K562 (cell line): Measurements from ENCODE around the gene CAPZB. TPM values are rescaled to one million over a fixed set of nuclear protein-coding genes. Genes with fewer than 3 reads are reported as not detected.

Experiments
- ATAC-seq: fragments of 200-7000 bp; cut with Tn5 transposase; 3 replicates; pipeline ENCODE4 v1.9.1; 2020; ENCODE audit warnings: moderate library complexity
- BruUV-seq: library from RNA; stranded (reverse); fragments of 400-500 nt; replicated peaks from 2 replicates; lab custom pipeline; 2021; lab: Mats Ljungman, UMichigan
- CTCF ChIA-PET: fragments of 300-600 bp; formaldehyde crosslinking; extraction: SDS; loops from one replicate; lab custom pipeline; 2021; ENCODE audit warnings: low intra/inter-chr PET ratio; lab: Yijun Ruan, JAX
- POLR2A ChIA-PET: fragments of 300-600, 350-650 bp; sonication (Branson Sonifier 250); formaldehyde crosslinking; extraction: SDS; loops from one replicate; lab custom pipeline; 2021; ENCODE audit warnings: antibody characterized with exemption, inconsistent platforms; lab: Yijun Ruan, JAX
- DNase-seq, 4 experiments: peaks; one replicate each; pipeline versions ENCODE4 v3.0.0 to v3.0.0-alpha.2; 2011 to 2018; ENCODE audit warnings: low spot score in 3 of 4, mixed read lengths in 3 of 4; ENCODE audit errors: extremely low read depth in 1 of 4
- FAIRE-seq: peaks from 2 replicates; lab custom pipeline; 2011; peaks lifted over from hg19 to GRCh38; lab: Jason Lieb, UNC
- H2AFZ ChIP-seq: 2 replicates; pipeline ENCODE4 v1.6.0; 2011; ENCODE audit warnings: low read depth, low read length, control low read depth, inconsistent platforms
- H3K27ac ChIP-seq: fragments of 200-600 bp; 3 replicates; pipeline ENCODE4 v1.8.0; 2011; ENCODE audit warnings: low read depth, mild to moderate bottlenecking, control low read depth, inconsistent platforms, low read length, moderate library complexity, mixed read lengths; ENCODE audit errors: extremely low read depth
- H3K27me3 ChIP-seq, 2 experiments: fragments of 300-600 bp in 1 of 2; 2 replicates in 1 of 2; 3 replicates in 1 of 2; pipeline versions ENCODE4 v1.6.0 to v1.8.0; 2011; ENCODE audit warnings: inconsistent platforms in 2 of 2, low read length in 2 of 2, mild to moderate bottlenecking in 1 of 2, mixed read lengths in 1 of 2, moderate library complexity in 1 of 2; ENCODE audit not compliant: control insufficient read depth in 2 of 2, insufficient read depth in 2 of 2
- H3K36me3 ChIP-seq: fragments of 300-600 bp; 3 replicates; pipeline ENCODE4 v1.8.0; 2011; ENCODE audit warnings: mild to moderate bottlenecking, low read length, inconsistent platforms; ENCODE audit not compliant: control insufficient read depth, insufficient read depth
- H3K4me1 ChIP-seq, 2 experiments: fragments of 200-600 bp in 1 of 2; replicated peaks in 1 of 2; 2 replicates in 1 of 2; 3 replicates in 1 of 2; pipeline versions ENCODE4 v1.5.1 to v1.8.0; 2011; ENCODE audit warnings: inconsistent platforms in 2 of 2, low read length in 2 of 2, mild to moderate bottlenecking in 1 of 2, mixed read lengths in 1 of 2, moderate library complexity in 1 of 2; ENCODE audit not compliant: control insufficient read depth in 2 of 2, insufficient read depth in 2 of 2
- H3K4me2 ChIP-seq: 2 replicates; pipeline ENCODE4 v1.6.1; 2011; ENCODE audit warnings: low read length, control low read depth, inconsistent platforms, mixed read lengths; ENCODE audit not compliant: insufficient read depth
- H3K4me3 ChIP-seq: fragments of 200-600 bp; sonication (generic), shearing (Covaris generic); 2 replicates; pipeline ENCODE4 v1.5.1; 2016; ENCODE audit warnings: control low read depth, inconsistent platforms
- H3K79me2 ChIP-seq: fragments of 200-600 bp; 3 replicates; pipeline ENCODE4 v1.8.0; 2011; ENCODE audit warnings: low read length, inconsistent platforms; ENCODE audit not compliant: control insufficient read depth, insufficient read depth
- H3K9ac ChIP-seq, 2 experiments: 2 replicates each; pipeline versions ENCODE4 v1.6.0 to v1.6.1; 2011; ENCODE audit warnings: low read depth in 2 of 2, low read length in 2 of 2, control low read depth in 1 of 2, inconsistent platforms in 1 of 2, mild to moderate bottlenecking in 1 of 2, mixed read lengths in 1 of 2; ENCODE audit not compliant: insufficient read depth in 1 of 2
- H3K9me1 ChIP-seq: one replicate; pipeline ENCODE4 v1.6.0; 2011; ENCODE audit warnings: inconsistent platforms, mild to moderate bottlenecking, low read length, moderate library complexity; ENCODE audit not compliant: control insufficient read depth, insufficient read depth
- H3K9me3 ChIP-seq: replicated peaks from 2 replicates; pipeline ENCODE4 v1.5.1; 2011; ENCODE audit warnings: low read depth, low read length, inconsistent platforms; ENCODE audit not compliant: control insufficient read depth, insufficient read depth
- H4K20me1 ChIP-seq: replicated peaks from 2 replicates; pipeline ENCODE4 v1.6.1; 2011; ENCODE audit warnings: low read length, inconsistent platforms, mixed read lengths; ENCODE audit not compliant: control insufficient read depth, insufficient read depth
- BCL6 ChIP-seq: fragments of 250-450 bp; sonication (Bioruptor Pico); IDR thresholded peaks from 2 replicates; pipeline ENCODE4 v1.4.0; 2020
- CREB1 ChIP-seq, 2 experiments: sonication (generic) in 1 of 2; formaldehyde crosslinking in 1 of 2; IDR thresholded peaks; 2 replicates each; pipeline versions ENCODE4 v1.6.1 to v1.8.0; 2012 to 2022; ENCODE audit warnings: inconsistent platforms in 1 of 2, mild to moderate bottlenecking in 1 of 2, missing genetic modification reagents in 1 of 2, moderate library complexity in 1 of 2
- KDM2B ChIP-seq: fragments of 250-450 bp; sonication (Bioruptor Pico); IDR thresholded peaks from 2 replicates; pipeline ENCODE4 v1.8.0; 2021; ENCODE audit warnings: mild to moderate bottlenecking, moderate library complexity
- KDM5B ChIP-seq: fragments of 200-600 bp; sonication (generic); IDR thresholded peaks from 2 replicates; pipeline ENCODE4 v1.6.1; 2012; ENCODE audit warnings: low read depth, mild to moderate bottlenecking, moderate library complexity, low read length, control low read depth, inconsistent platforms; ENCODE audit not compliant: insufficient replicate concordance
- PPARD ChIP-seq: fragments of 250-450 bp; sonication (Bioruptor Pico); IDR thresholded peaks from 2 replicates; pipeline ENCODE4 v1.8.0; 2022; ENCODE audit warnings: inconsistent platforms, mild to moderate bottlenecking, moderate library complexity
- RBBP5 ChIP-seq: fragments of 200-600 bp; sonication (generic); IDR thresholded peaks from 2 replicates; pipeline ENCODE4 v1.6.1; 2012; ENCODE audit warnings: borderline replicate concordance, mild to moderate bottlenecking, low read length, control low read depth, inconsistent platforms; ENCODE audit not compliant: insufficient read depth, poor library complexity, severe bottlenecking
- SRSF9 ChIP-seq: fragments of 200-400 bp; formaldehyde crosslinking; IDR thresholded peaks from 2 replicates; pipeline ENCODE4 v1.6.1; 2017; ENCODE audit warnings: low read depth, low read length, borderline replicate concordance
- TEAD4 ChIP-seq, 2 experiments: sonication (generic) in 1 of 2; formaldehyde crosslinking in 1 of 2; IDR thresholded peaks; 2 replicates each; pipeline versions ENCODE4 v1.6.1 to v1.8.0; 2012 to 2022; ENCODE audit warnings: borderline replicate concordance in 1 of 2, inconsistent platforms in 1 of 2, low read length in 1 of 2, mild to moderate bottlenecking in 1 of 2, missing genetic modification reagents in 1 of 2
- ZNF140 ChIP-seq: fragments of 250-450 bp; sonication (Bioruptor Pico); IDR thresholded peaks from 2 replicates; pipeline ENCODE4 v1.8.0; 2021; ENCODE audit warnings: moderate library complexity, mild to moderate bottlenecking, inconsistent platforms
- ZNF263 ChIP-seq: sonication (generic); formaldehyde crosslinking; IDR thresholded peaks from 2 replicates; pipeline ENCODE4 v1.8.0; 2022; ENCODE audit warnings: mild to moderate bottlenecking, missing genetic modification reagents, borderline replicate concordance
- WGBS: fragments of 100-300 bp; shearing (Covaris generic); methylation state at CpG from one replicate; pipeline ENCODE4 v1.1.6; 2016; ENCODE audit warnings: low coverage, mixed read lengths; ENCODE audit not compliant: insufficient coverage; ENCODE audit errors: missing lambda C conversion rate; 5-methylcytosine and 5-hydroxymethylcytosine counted together
- in situ Hi-C: fragments of 300-500 bp; cut with MboI; formaldehyde crosslinking; loops from 4 replicates; pipeline ENCODE4 v1.15.0; 2018; ENCODE audit warnings: inconsistent platforms, mixed read lengths
- intact Hi-C: fragments of 100-400 bp; cut with micrococcal nuclease; formaldehyde crosslinking; loops from 2 replicates; pipeline ENCODE4 v1.14.2; 2022
- polyA plus RNA-seq, 8 experiments: library from polyadenylated mRNA; depleted of rRNA in 4 of 8; stranded (reverse) in 5 of 8; unstranded in 3 of 8; fragments of >200 nt; fragmentation: Nextera tagmentation in 2 of 8; fragmentation: Illumina TruSeq in 1 of 8; extraction: Ambion mirVana in 2 of 8; extraction: Trizol in 1 of 8; gene quantifications; 2 replicates each; pipeline versions ENCODE4 v1.2.1 to v1.2.3, GENCODE V29; 2011 to 2014; ENCODE audit warnings: inconsistent platforms in 1 of 8, missing spikeins in 1 of 8
- total RNA-seq, 7 experiments: library from RNA; depleted of rRNA in 6 of 7; stranded (reverse); fragments of >200 nt in 6 of 7; fragmentation: Illumina TruSeq in 2 of 7; extraction: Trizol in 2 of 7; gene quantifications; 2 replicates each; pipeline versions ENCODE4 v1.2.1 to v1.2.3, GENCODE V29; 2011 to 2021; ENCODE audit warnings: low replicate concordance in 1 of 7
- TF ChIP-seq, protein P1 (sequence below): fragments of 200-400 bp; formaldehyde crosslinking; IDR thresholded peaks from 2 replicates; pipeline ENCODE4 v1.6.1; 2017; ENCODE audit warnings: mild to moderate bottlenecking, low read depth, low read length, moderate library complexity

CAPZB gene
- total and polyA plus RNA-seq, 9 of the 15 experiments (the other 6 are each of a cell fraction or from before 2014, with no cell fraction given) = 57.6 to 297 (median 125) TPM

DNA sequence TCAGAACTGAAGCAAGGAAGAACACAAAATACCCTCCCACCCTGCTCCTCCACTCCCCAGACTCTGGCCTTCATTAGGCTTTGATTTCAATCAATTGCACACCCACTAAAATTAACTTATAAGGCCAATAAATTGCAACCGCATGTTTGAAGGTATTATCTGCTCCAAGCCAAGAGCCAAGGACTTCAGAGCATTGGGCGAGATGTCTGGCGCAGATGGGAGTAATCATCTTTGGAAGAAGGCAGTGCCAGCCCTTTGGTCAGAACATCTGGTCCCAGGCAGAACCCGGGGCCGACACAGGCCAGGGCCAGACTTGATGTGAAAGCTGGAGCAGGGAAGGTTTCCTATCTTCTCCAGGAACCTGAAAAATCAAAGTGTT is 113.2 kb downstream of the CAPZB start:
- 89% methylated on average over 5 of the region's 5 CpGs for WGBS
- TF ChIP-seq CREB1 (IDR thresholded peaks at IDR 0.05) (no peak), CREB1 (CRISPR knock-in tag; IDR thresholded peaks at IDR 0.05) (no peak)
- in situ Hi-C loops (no loop called here), intact Hi-C loops (no loop called here)
- H3K36me3 ChIP-seq = peaks cover 32% of the 10 kb centered on the region; the same call in 2 of the 3 replicates
- no peaks in the 10 kb centered on the region for H3K79me2 ChIP-seq
- no peak for FAIRE-seq
- POLR2A ChIA-PET = interaction anchor here (0.7 to 0.9 kb wide), 3 partner anchors 11 to 34 kb away, joined by 3 to 4 read pairs (median 3); no protein-coding TSS in a partner anchor
- H3K4me2 ChIP-seq = no peak overlapping the region
- no peak overlapping the region for H2AFZ ChIP-seq
- no peaks in the 10 kb centered on the region for H3K9me3 ChIP-seq
- H3K9ac ChIP-seq = no peak overlapping the region
- peaks cover 0 to 11% of the 10 kb centered on the region in 2 experiments; a peak in 3 of 5 replicates for H3K4me1 ChIP-seq
- ATAC-seq = no peak
- no peak overlapping the region for H3K4me3 ChIP-seq
- no peak for DNase-seq
- no peak overlapping the region for H3K27ac ChIP-seq
- no peaks in the 10 kb centered on the region for H3K9me1 ChIP-seq
- H4K20me1 ChIP-seq = peaks cover 12% of the 10 kb centered on the region
- BruUV-seq = no TSS peak
- H3K27me3 ChIP-seq = no peaks in the 10 kb centered on the region
- CTCF ChIA-PET = no interaction called here

DNA sequence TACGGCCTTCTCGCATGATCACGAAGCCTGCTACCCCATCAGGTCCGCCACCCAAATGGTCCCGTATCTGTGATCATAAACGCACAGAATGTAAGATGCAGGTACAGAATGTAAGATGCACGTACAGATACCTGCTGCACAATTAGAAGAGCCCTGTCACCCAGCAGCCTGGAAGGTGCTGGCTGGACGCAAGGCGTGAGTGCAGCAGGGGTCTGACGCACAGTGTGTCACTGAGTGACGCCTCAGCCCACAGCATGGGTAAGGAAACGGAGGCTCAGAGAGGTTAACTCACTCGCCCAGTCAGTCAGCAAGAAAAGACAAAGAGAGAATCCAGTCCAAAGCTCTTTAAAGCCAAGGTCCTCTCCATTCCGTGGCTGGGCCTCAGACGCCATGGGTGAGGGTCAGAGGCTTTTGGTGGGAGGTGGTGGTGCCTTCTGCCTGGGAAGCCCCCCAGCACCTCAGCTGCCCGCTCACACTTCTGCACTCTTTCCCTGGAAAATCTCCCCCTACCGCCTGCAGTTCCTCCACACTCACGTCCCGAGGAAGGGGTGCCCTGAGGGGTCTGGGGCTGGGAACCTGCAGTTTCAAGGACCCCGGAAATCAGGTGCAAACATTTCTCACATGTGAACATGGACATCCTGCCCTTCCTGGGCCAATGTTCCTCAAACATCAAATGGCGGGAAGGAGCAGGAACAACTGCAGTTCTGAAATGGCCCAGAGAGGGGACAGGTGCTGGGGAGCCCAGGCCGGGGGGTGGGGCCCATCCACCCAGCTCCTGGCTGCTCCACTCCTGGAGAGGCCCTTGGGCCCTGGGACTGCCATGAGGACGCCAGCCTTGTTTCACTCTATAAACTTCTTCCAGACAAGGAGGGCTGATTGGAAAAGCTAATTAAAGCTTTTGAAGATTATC is 113.9 kb downstream of the CAPZB start:
- H3K27ac ChIP-seq = no peak overlapping the region
- intact Hi-C loops (no loop called here), in situ Hi-C loops (no loop called here)
- no peaks in the 10 kb centered on the region for H3K27me3 ChIP-seq
- no peak overlapping the region for H3K4me3 ChIP-seq
- H4K20me1 ChIP-seq = peaks cover 12% of the 10 kb centered on the region
- peaks cover 0 to 11% of the 10 kb centered on the region in 2 experiments; a peak in 2 of 5 replicates for H3K4me1 ChIP-seq
- ATAC-seq (no peak), FAIRE-seq (no peak), DNase-seq (no peak)
- no TSS peak for BruUV-seq
- ChIA-PET CTCF (no interaction called here), POLR2A (no interaction called here)
- H3K9me3 ChIP-seq = no peaks in the 10 kb centered on the region
- H2AFZ ChIP-seq = no peak overlapping the region
- H3K79me2 ChIP-seq = no peaks in the 10 kb centered on the region
- no peaks in the 10 kb centered on the region for H3K9me1 ChIP-seq
- H3K9ac ChIP-seq = 0 out of 4 replicates have a peak overlapping the region, but pooled peaks of 1 of the 2 experiments have one; percentile 28
- H3K36me3 ChIP-seq = peaks cover 26% of the 10 kb centered on the region; the same call in 2 of the 3 replicates
- H3K4me2 ChIP-seq = no peak overlapping the region
- 89% methylated on average over 22 of the region's 23 CpGs for WGBS
- TF ChIP-seq KDM5B = no peak
- TF ChIP-seq, protein P1, sequence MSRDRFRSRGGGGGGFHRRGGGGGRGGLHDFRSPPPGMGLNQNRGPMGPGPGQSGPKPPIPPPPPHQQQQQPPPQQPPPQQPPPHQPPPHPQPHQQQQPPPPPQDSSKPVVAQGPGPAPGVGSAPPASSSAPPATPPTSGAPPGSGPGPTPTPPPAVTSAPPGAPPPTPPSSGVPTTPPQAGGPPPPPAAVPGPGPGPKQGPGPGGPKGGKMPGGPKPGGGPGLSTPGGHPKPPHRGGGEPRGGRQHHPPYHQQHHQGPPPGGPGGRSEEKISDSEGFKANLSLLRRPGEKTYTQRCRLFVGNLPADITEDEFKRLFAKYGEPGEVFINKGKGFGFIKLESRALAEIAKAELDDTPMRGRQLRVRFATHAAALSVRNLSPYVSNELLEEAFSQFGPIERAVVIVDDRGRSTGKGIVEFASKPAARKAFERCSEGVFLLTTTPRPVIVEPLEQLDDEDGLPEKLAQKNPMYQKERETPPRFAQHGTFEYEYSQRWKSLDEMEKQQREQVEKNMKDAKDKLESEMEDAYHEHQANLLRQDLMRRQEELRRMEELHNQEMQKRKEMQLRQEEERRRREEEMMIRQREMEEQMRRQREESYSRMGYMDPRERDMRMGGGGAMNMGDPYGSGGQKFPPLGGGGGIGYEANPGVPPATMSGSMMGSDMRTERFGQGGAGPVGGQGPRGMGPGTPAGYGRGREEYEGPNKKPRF = no peak
- TF ChIP-seq ZNF140 (CRISPR knock-in tag) = no peak
- TF ChIP-seq KDM2B = no peak
- TF ChIP-seq PPARD (CRISPR knock-in tag) = no peak
- no peak for TF ChIP-seq SRSF9
- no peak for TF ChIP-seq BCL6 (CRISPR knock-in tag)
- no peak for TF ChIP-seq ZNF263 (CRISPR knock-in tag)
- TF ChIP-seq RBBP5 = no peak
- no peak for TF ChIP-seq TEAD4 (IDR thresholded peaks at IDR 0.05; ENCODE audit: low read length)
- TF ChIP-seq TEAD4 (CRISPR knock-in tag; IDR thresholded peaks at IDR 0.05; ENCODE audit: borderline replicate concordance) = no peak
